Measurements from ENCODE around the gene AK6. TPM values are rescaled to one million over a fixed set of nuclear protein-coding genes. Genes with fewer than 3 reads are reported as not detected.

The AK6 gene
- total RNA-seq, 2 donors from 2014 or later = 21.3 to 33.0 TPM

DNA sequence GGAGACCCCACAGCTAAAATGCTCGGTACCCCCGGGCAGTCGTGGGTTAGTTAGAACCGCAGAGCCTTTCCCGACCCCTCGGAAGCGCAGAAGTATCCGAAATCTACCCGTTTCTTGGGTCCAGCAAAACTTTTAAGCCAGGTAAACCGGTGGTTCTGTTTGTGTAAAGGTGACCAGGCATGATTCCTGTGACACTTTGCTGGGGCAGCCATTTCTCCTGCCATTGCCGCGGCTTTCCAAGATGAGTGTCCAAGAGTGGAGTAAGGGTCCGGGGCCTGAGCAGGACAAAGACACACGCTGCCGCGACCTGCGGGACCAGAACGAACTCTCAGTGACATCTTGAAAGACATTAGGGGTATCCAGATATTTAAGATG, 46.3 kb upstream of the AK6 start:
- 30% methylated on average over 18 of the region's 18 CpGs for WGBS
- no peaks in the 10 kb centered on the region for H3K36me3 ChIP-seq
- H3K4me1 ChIP-seq (replicated peaks) = no peaks in the 10 kb centered on the region
- no peaks in the 10 kb centered on the region for H3K27me3 ChIP-seq (replicated peaks; ENCODE audit: insufficient read depth)
- peak; percentile 41 for DNase-seq (ENCODE audit: low spot score)
- no peaks in the 10 kb centered on the region for H3K9me3 ChIP-seq
- TF ChIP-seq POLR2AphosphoS5 (IDR thresholded peaks at IDR 0.05) (no peak), POLR2A (IDR thresholded peaks at IDR 0.05) (no peak)
- TF ChIP-seq, protein P1, sequence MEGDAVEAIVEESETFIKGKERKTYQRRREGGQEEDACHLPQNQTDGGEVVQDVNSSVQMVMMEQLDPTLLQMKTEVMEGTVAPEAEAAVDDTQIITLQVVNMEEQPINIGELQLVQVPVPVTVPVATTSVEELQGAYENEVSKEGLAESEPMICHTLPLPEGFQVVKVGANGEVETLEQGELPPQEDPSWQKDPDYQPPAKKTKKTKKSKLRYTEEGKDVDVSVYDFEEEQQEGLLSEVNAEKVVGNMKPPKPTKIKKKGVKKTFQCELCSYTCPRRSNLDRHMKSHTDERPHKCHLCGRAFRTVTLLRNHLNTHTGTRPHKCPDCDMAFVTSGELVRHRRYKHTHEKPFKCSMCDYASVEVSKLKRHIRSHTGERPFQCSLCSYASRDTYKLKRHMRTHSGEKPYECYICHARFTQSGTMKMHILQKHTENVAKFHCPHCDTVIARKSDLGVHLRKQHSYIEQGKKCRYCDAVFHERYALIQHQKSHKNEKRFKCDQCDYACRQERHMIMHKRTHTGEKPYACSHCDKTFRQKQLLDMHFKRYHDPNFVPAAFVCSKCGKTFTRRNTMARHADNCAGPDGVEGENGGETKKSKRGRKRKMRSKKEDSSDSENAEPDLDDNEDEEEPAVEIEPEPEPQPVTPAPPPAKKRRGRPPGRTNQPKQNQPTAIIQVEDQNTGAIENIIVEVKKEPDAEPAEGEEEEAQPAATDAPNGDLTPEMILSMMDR (IDR thresholded peaks at IDR 0.05) = no peak
- H3K4me3 ChIP-seq = peak overlapping the region; percentile 66 to 79
- intact Hi-C loops (cut with DNase I) = loop anchor here (10.0 kb wide), 1 partner anchor 79 kb away; the partner anchor contains the start of gene OCLN
- H3K27ac ChIP-seq = peak overlapping the region; percentile 88

- H3K27me3 ChIP-seq (replicated peaks; ENCODE audit: insufficient read depth) = no peaks in the 10 kb centered on the region
- DNase-seq (ENCODE audit: low spot score) = peak; percentile 96
- intact Hi-C loops (cut with DNase I) = loop anchor here (10.0 kb wide), 1 partner anchor 80 kb away; the partner anchor contains the start of gene OCLN
- H3K4me3 ChIP-seq = peak within 1 kb of the TSS; percentile 66 to 79
- 4% methylated on average over 41 of the region's 78 CpGs for WGBS
- H3K27ac ChIP-seq = peak within 1 kb of the TSS; percentile 88
- no peaks in the 10 kb centered on the region for H3K36me3 ChIP-seq
- H3K9me3 ChIP-seq = no peaks in the 10 kb centered on the region
- TF ChIP-seq POLR2A (IDR thresholded peaks at IDR 0.05) (peak; percentile 85), POLR2AphosphoS5 (IDR thresholded peaks at IDR 0.05) (peak; percentile 70)
- TF ChIP-seq, protein P1 (IDR thresholded peaks at IDR 0.05) = peak in 3 of 4 experiments; percentile 45 to 71 (median 65)
- H3K4me1 ChIP-seq (replicated peaks) = no peaks in the 10 kb centered on the region
Measured at GRCh38 chr5:69414885-69415583, 45.7 kb upstream of the AK6 start, which contains the start of gene MARVELD2. Gene MARVELD2 (plus strand): TSS chr5:69415116. CDS start chr5:69419386, 4,270 bp downstream.

GRCh38 chr5:69404659-69405330, 35.5 kb upstream of the AK6 start:
- 83% methylated on average over 15 of the region's 15 CpGs for WGBS

DNA sequence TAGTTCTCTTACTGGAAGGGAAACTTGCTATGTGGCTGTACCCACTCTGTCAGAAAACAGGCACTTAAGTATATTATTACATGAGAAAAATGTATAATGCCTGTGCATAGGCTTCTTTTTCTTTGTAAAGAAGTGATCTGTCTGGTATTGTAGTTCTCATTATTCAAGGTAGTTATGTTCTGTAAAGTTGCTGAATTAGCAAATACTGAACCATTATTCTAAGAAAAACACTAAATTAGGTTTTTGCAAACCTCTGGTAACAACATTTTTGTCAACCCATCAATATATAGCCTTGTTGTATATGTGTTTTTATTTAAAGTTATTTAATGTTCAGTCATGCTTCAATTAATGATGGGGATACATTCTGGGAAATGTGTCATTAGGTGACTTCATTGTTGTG, 9.1 kb upstream of the AK6 start:
- no peaks in the 10 kb centered on the region for H3K9me3 ChIP-seq
- DNase-seq (ENCODE audit: low spot score) = no peak
- TF ChIP-seq POLR2A (IDR thresholded peaks at IDR 0.05) = no peak
- TF ChIP-seq, protein P1 (IDR thresholded peaks at IDR 0.05) = no peak
- TF ChIP-seq POLR2AphosphoS5 (IDR thresholded peaks at IDR 0.05) = no peak
- no peaks in the 10 kb centered on the region for H3K4me1 ChIP-seq (replicated peaks)
- H3K4me3 ChIP-seq = no peak overlapping the region
- H3K27me3 ChIP-seq (replicated peaks; ENCODE audit: insufficient read depth) = no peaks in the 10 kb centered on the region
- no peaks in the 10 kb centered on the region for H3K36me3 ChIP-seq
- H3K27ac ChIP-seq = no peak overlapping the region
- intact Hi-C loops (cut with DNase I) = no loop called here

More at GRCh38 chr5:69404659-69405330, 35.5 kb upstream of the AK6 start:
- no peak overlapping the region for H3K27ac ChIP-seq
- no peaks in the 10 kb centered on the region for H3K4me1 ChIP-seq (replicated peaks)
- H3K36me3 ChIP-seq = no peaks in the 10 kb centered on the region
- intact Hi-C loops (cut with DNase I) = no loop called here
- H3K4me3 ChIP-seq = no peak overlapping the region
- DNase-seq (ENCODE audit: low spot score) = no peak
- no peaks in the 10 kb centered on the region for H3K27me3 ChIP-seq (replicated peaks; ENCODE audit: insufficient read depth)
- no peaks in the 10 kb centered on the region for H3K9me3 ChIP-seq
- no peak for TF ChIP-seq POLR2AphosphoS5 (IDR thresholded peaks at IDR 0.05)

- Histone ChIP-seq H3K9me3 (no peaks in the 10 kb centered on the region), H3K4me1 (replicated peaks) (no peaks in the 10 kb centered on the region), H3K27me3 (replicated peaks; ENCODE audit: insufficient read depth) (no peaks in the 10 kb centered on the region), H3K36me3 (no peaks in the 10 kb centered on the region), H3K27ac (no peak overlapping the region), H3K4me3 (no peak overlapping the region)
- DNase-seq (ENCODE audit: low spot score) = no peak
- WGBS = 89% methylated on average over 4 of the region's 4 CpGs
- intact Hi-C loops (cut with DNase I) = no loop called here
- TF ChIP-seq POLR2AphosphoS5 (IDR thresholded peaks at IDR 0.05) = no peak
- no peak for TF ChIP-seq POLR2A (IDR thresholded peaks at IDR 0.05)
Measured at GRCh38 chr5:69374911-69375446, 5.7 kb upstream of the AK6 start.
